ENCODE data around the gene AFF3. TPM values are rescaled to one million over a fixed set of nuclear protein-coding genes. Genes with fewer than 3 reads are reported as not detected.

Gene AFF3
- total and polyA plus RNA-seq, 2 experiments from 2014 or later: 7.3 to 7.8 TPM

DNA sequence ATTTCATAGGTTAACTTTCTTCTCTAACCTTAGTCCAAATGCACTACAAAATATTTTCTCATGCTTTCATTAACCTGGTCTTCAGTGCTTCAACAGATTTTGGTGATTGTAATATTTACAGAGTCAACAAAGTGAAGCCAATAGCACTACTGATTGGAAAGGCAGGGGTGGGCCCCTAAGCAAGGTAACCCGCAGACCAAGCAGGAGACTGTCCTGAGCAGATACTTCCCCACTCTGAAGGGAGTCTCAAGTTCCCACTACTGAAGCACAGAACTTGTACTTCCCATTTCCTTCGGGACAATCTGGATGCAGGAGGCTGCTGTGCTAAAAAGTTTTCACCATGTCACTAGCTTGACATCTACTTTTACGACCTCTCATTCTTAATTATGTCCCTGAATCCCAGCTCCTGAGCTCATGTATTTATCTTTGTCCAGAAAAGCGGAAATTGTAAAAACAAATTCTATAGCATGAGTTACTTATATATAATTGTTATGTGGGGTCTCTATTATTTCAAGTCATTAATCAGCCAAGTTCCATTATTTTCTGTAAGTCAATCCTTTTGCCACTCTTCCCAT, 341.0 kb downstream of the AFF3 start:
- H3K79me2 ChIP-seq: no peaks in the 10 kb centered on the region
- H3K4me3 ChIP-seq: no peak overlapping the region
- H3K36me3 ChIP-seq (replicated peaks; ENCODE audit: insufficient read depth, low read depth): no peaks in the 10 kb centered on the region
- TF ChIP-seq, protein P1, sequence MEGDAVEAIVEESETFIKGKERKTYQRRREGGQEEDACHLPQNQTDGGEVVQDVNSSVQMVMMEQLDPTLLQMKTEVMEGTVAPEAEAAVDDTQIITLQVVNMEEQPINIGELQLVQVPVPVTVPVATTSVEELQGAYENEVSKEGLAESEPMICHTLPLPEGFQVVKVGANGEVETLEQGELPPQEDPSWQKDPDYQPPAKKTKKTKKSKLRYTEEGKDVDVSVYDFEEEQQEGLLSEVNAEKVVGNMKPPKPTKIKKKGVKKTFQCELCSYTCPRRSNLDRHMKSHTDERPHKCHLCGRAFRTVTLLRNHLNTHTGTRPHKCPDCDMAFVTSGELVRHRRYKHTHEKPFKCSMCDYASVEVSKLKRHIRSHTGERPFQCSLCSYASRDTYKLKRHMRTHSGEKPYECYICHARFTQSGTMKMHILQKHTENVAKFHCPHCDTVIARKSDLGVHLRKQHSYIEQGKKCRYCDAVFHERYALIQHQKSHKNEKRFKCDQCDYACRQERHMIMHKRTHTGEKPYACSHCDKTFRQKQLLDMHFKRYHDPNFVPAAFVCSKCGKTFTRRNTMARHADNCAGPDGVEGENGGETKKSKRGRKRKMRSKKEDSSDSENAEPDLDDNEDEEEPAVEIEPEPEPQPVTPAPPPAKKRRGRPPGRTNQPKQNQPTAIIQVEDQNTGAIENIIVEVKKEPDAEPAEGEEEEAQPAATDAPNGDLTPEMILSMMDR (IDR thresholded peaks at IDR 0.05; ENCODE audit: poor library complexity): no peak
- peak overlapping the region; percentile 9 for H3K4me2 ChIP-seq
- H3K9me2 ChIP-seq (replicated peaks; ENCODE audit: insufficient read depth): no peaks in the 10 kb centered on the region
- H3K27ac ChIP-seq: no peak overlapping the region
- H3K9me3 ChIP-seq (ENCODE audit: low read depth): peaks cover 5% of the 10 kb centered on the region
- no peak for DNase-seq (ENCODE audit: low spot score)
- H3K27me3 ChIP-seq: no peaks in the 10 kb centered on the region
- WGBS (ENCODE audit: low lambda C conversion rate, missing lambda C conversion rate): 65% methylated on average over 4 of the region's 4 CpGs
- no peak overlapping the region for H2AFZ ChIP-seq
- no peaks in the 10 kb centered on the region for H4K20me1 ChIP-seq (ENCODE audit: insufficient read depth, poor library complexity, severe bottlenecking)
- no peaks in the 10 kb centered on the region for H3K4me1 ChIP-seq (ENCODE audit: insufficient read depth)

DNA sequence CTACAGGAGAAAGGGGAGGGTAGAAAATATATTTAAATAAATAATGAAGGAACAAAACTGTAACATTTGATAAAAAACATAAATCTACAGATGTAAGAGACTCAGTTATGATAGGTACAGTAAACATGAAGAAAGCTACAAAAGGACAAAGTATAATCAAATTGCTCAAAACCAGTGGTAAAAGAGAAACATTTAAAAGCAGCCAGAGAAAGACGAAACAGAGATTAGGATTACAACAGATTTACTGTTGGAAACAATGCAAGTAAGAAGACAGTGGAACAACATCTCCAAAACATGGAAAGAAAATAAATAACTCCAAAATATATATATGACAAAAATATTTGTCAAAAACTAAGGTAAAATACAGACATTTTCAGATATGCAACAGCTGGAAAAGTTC, 344.9 kb downstream of the AFF3 start:
- no peaks in the 10 kb centered on the region for H3K36me3 ChIP-seq (replicated peaks; ENCODE audit: insufficient read depth, low read depth)
- TF ChIP-seq EZH2phosphoT487 (IDR thresholded peaks at IDR 0.05; ENCODE audit: low read depth, severe bottlenecking, unreplicated experiment) (no peak), EZH2 (IDR thresholded peaks at IDR 0.05; ENCODE audit: borderline replicate concordance) (no peak)
- TF ChIP-seq, protein P1 (IDR thresholded peaks at IDR 0.05; ENCODE audit: poor library complexity): no peak
- 96% methylated on average over 1 of the region's 1 CpG for WGBS (ENCODE audit: low lambda C conversion rate, missing lambda C conversion rate)
- H3K9me3 ChIP-seq (ENCODE audit: low read depth): peaks cover 5% of the 10 kb centered on the region
- H2AFZ ChIP-seq: no peak overlapping the region
- H3K27ac ChIP-seq: no peak overlapping the region
- no peaks in the 10 kb centered on the region for H3K79me2 ChIP-seq
- no peaks in the 10 kb centered on the region for H3K9me2 ChIP-seq (replicated peaks; ENCODE audit: insufficient read depth)
- no peak overlapping the region for H3K4me2 ChIP-seq
- H3K27me3 ChIP-seq: no peaks in the 10 kb centered on the region
- no peaks in the 10 kb centered on the region for H3K4me1 ChIP-seq (ENCODE audit: insufficient read depth)
- DNase-seq (ENCODE audit: low spot score): no peak
- no peak overlapping the region for H3K4me3 ChIP-seq
- no peaks in the 10 kb centered on the region for H4K20me1 ChIP-seq (ENCODE audit: insufficient read depth, poor library complexity, severe bottlenecking)

GRCh38 chr2:99794414-99794813, 348.0 kb downstream of the AFF3 start:
- H3K4me1 ChIP-seq (ENCODE audit: insufficient read depth): no peaks in the 10 kb centered on the region
- no peaks in the 10 kb centered on the region for H4K20me1 ChIP-seq (ENCODE audit: insufficient read depth, poor library complexity, severe bottlenecking)
- TF ChIP-seq EZH2 (IDR thresholded peaks at IDR 0.05; ENCODE audit: borderline replicate concordance): no peak
- TF ChIP-seq, protein P1 (IDR thresholded peaks at IDR 0.05; ENCODE audit: poor library complexity): no peak
- no peak for TF ChIP-seq EZH2phosphoT487 (IDR thresholded peaks at IDR 0.05; ENCODE audit: low read depth, severe bottlenecking, unreplicated experiment)
- peaks cover 5% of the 10 kb centered on the region for H3K9me3 ChIP-seq (ENCODE audit: low read depth)
- no peak overlapping the region for H3K27ac ChIP-seq
- no peak overlapping the region for H2AFZ ChIP-seq
- no peaks in the 10 kb centered on the region for H3K79me2 ChIP-seq
- no peaks in the 10 kb centered on the region for H3K27me3 ChIP-seq
- DNase-seq (ENCODE audit: low spot score): no peak
- no peak overlapping the region for H3K4me3 ChIP-seq
- H3K9me2 ChIP-seq (replicated peaks; ENCODE audit: insufficient read depth): no peaks in the 10 kb centered on the region
- no peaks in the 10 kb centered on the region for H3K36me3 ChIP-seq (replicated peaks; ENCODE audit: insufficient read depth, low read depth)
- H3K4me2 ChIP-seq: no peak overlapping the region

DNA sequence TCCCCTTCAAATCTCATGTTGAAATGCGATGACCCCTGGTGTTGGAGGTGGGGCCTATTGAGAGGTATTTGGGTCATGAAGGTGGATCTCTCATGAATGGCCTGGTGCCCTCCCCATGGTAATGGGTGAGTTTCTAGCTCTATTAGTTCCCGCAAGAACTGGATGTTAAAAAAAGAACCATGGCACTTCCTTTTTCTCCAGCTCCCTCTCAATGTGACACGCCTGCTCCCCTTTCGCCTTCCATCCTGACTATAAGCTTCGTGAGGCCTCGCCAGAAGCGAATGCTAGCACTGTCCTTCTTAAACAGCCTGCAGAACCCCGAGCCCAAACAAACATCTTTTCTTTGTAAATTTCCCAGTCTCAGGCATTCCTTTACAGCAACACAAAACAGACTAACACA, 349.4 kb downstream of the AFF3 start:
- Histone ChIP-seq H3K9me3 (ENCODE audit: low read depth) (no peaks in the 10 kb centered on the region), H3K36me3 (replicated peaks; ENCODE audit: insufficient read depth, low read depth) (no peaks in the 10 kb centered on the region), H3K4me3 (no peak overlapping the region), H3K27ac (no peak overlapping the region), H3K4me2 (no peak overlapping the region), H3K27me3 (no peaks in the 10 kb centered on the region), H4K20me1 (ENCODE audit: insufficient read depth, poor library complexity, severe bottlenecking) (no peaks in the 10 kb centered on the region), H2AFZ (no peak overlapping the region), H3K9me2 (replicated peaks; ENCODE audit: insufficient read depth) (no peaks in the 10 kb centered on the region), H3K79me2 (no peaks in the 10 kb centered on the region), H3K4me1 (ENCODE audit: insufficient read depth) (no peaks in the 10 kb centered on the region)
- WGBS (ENCODE audit: low lambda C conversion rate, missing lambda C conversion rate): 92% methylated on average over 8 of the region's 8 CpGs
- no peak for DNase-seq (ENCODE audit: low spot score)
- no peak for TF ChIP-seq EZH2phosphoT487 (IDR thresholded peaks at IDR 0.05; ENCODE audit: low read depth, severe bottlenecking, unreplicated experiment)

Measured in hepatocyte (in vitro differentiated cells).